HEK293 (cell line): Measurements from ENCODE around the gene FEZ2.

ENCODE experiments used
- CTCF ChIA-PET: fragments of 350-600 bp; formaldehyde crosslinking; extraction: SDS; loops from one replicate; lab custom pipeline; 2021; ENCODE audit warnings: antibody characterized with exemption; lab: Yijun Ruan, JAX
- POLR2A ChIA-PET: fragments of 300-600 bp; formaldehyde crosslinking; extraction: SDS; loops from one replicate; lab custom pipeline; 2020; ENCODE audit warnings: antibody characterized with exemption, inconsistent platforms; lab: Yijun Ruan, JAX
- H3K27ac ChIP-seq: fragments of 200-500 bp; sonication (Bioruptor generic); 2 replicates; pipeline ENCODE4 v1.5.1; 2014; ENCODE audit warnings: low read depth, low read length, control low read depth, inconsistent platforms; ENCODE audit errors: extremely low read depth
- H3K36me3 ChIP-seq, 2 experiments: fragments of 200-500 bp in 1 of 2; sonication (Bioruptor generic) in 1 of 2; 1 replicate in 1 of 2; 2 replicates in 1 of 2; pipeline ENCODE4 v1.5.1; 2014 to 2017; ENCODE audit warnings: inconsistent platforms in 2 of 2, low read length in 2 of 2; ENCODE audit not compliant: control insufficient read depth in 2 of 2, insufficient read depth in 1 of 2
- H3K4me1 ChIP-seq: fragments of 200-500 bp; sonication (Bioruptor generic); 2 replicates; pipeline ENCODE4 v1.5.1; 2014; ENCODE audit warnings: mild to moderate bottlenecking, low read length, inconsistent platforms; ENCODE audit not compliant: control insufficient read depth, insufficient read depth
- H3K4me3 ChIP-seq: 2 replicates; pipeline ENCODE4 v1.5.1; 2011; ENCODE audit warnings: low read depth, mild to moderate bottlenecking, control low read depth, low read length, moderate library complexity
- H3K9me3 ChIP-seq: fragments of 200-500 bp; sonication (Bioruptor generic); 2 replicates; pipeline ENCODE4 v1.5.1; 2014; ENCODE audit warnings: low read depth, low read length, inconsistent platforms; ENCODE audit not compliant: control insufficient read depth, insufficient read depth
- ATF2 ChIP-seq: fragments of 450-650 bp; formaldehyde crosslinking; IDR thresholded peaks from 2 replicates; pipeline ENCODE4 v1.5.1; 2016; ENCODE audit warnings: missing biosample characterization, missing genetic modification characterization, low read depth
- GLIS1 ChIP-seq: fragments of 450-650 bp; formaldehyde crosslinking; IDR thresholded peaks from 2 replicates; pipeline ENCODE4 v1.5.1; 2016; ENCODE audit warnings: missing biosample characterization, missing genetic modification characterization
- KLF10 ChIP-seq: fragments of 450-650 bp; IDR thresholded peaks from 2 replicates; pipeline ENCODE4 v1.5.1; 2018; ENCODE audit warnings: missing biosample characterization, mild to moderate bottlenecking, missing genetic modification characterization
- OVOL3 ChIP-seq: fragments of 450-650 bp; formaldehyde crosslinking; IDR thresholded peaks from 2 replicates; pipeline ENCODE4 v1.5.1; 2016; ENCODE audit warnings: missing biosample characterization, missing genetic modification characterization
- REPIN1 ChIP-seq: fragments of 450-650 bp; formaldehyde crosslinking; IDR thresholded peaks from 2 replicates; pipeline ENCODE4 v1.5.1; 2017; ENCODE audit warnings: missing biosample characterization, missing genetic modification characterization, low read depth
- SALL2 ChIP-seq: fragments of 450-650 bp; formaldehyde crosslinking; IDR thresholded peaks from 2 replicates; pipeline ENCODE4 v1.5.0; 2017; ENCODE audit warnings: missing biosample characterization, mild to moderate bottlenecking, missing genetic modification characterization, borderline replicate concordance
- SCRT2 ChIP-seq: fragments of 450-650 bp; formaldehyde crosslinking; IDR thresholded peaks from 2 replicates; pipeline ENCODE4 v1.5.1; 2016; ENCODE audit warnings: missing biosample characterization, missing genetic modification characterization
- SETDB1 ChIP-seq: IDR thresholded peaks from one replicate; pipeline ENCODE4 v1.6.1; 2017; ENCODE audit warnings: mild to moderate bottlenecking, low read length, moderate library complexity, mixed read lengths; ENCODE audit not compliant: insufficient read length
- SP3 ChIP-seq: fragments of 450-650 bp; formaldehyde crosslinking; IDR thresholded peaks from 2 replicates; pipeline ENCODE4 v1.5.1; 2016; ENCODE audit warnings: missing biosample characterization, missing genetic modification characterization
- SP7 ChIP-seq: fragments of 450-650 bp; formaldehyde crosslinking; IDR thresholded peaks from 2 replicates; pipeline ENCODE4 v1.5.1; 2016; ENCODE audit warnings: missing biosample characterization, missing genetic modification characterization
- ZBTB6 ChIP-seq: fragments of 450-650 bp; formaldehyde crosslinking; IDR thresholded peaks from 2 replicates; pipeline ENCODE4 v1.5.1; 2017; ENCODE audit warnings: missing biosample characterization, missing genetic modification characterization
- ZFP41 ChIP-seq: fragments of 450-650 bp; formaldehyde crosslinking; IDR thresholded peaks from 2 replicates; pipeline ENCODE4 v1.5.1; 2016; ENCODE audit warnings: missing biosample characterization, missing genetic modification characterization, borderline replicate concordance
- ZNF132 ChIP-seq: fragments of 450-650 bp; formaldehyde crosslinking; IDR thresholded peaks from 2 replicates; pipeline ENCODE4 v1.5.1; 2017; ENCODE audit warnings: missing biosample characterization, missing genetic modification characterization, borderline replicate concordance
- ZNF16 ChIP-seq: fragments of 450-650 bp; formaldehyde crosslinking; IDR thresholded peaks from 2 replicates; pipeline ENCODE4 v1.5.1; 2016; ENCODE audit warnings: low read depth, missing biosample characterization, missing genetic modification characterization
- ZNF184 ChIP-seq: fragments of 450-650 bp; IDR thresholded peaks from 2 replicates; pipeline ENCODE4 v1.5.1; 2018; ENCODE audit warnings: missing biosample characterization, mild to moderate bottlenecking, missing genetic modification characterization
- ZNF221 ChIP-seq: fragments of 450-650 bp; formaldehyde crosslinking; IDR thresholded peaks from 2 replicates; pipeline ENCODE4 v1.5.1; 2017; ENCODE audit warnings: missing biosample characterization, missing genetic modification characterization, borderline replicate concordance
- ZNF24 ChIP-seq: fragments of 450-650 bp; formaldehyde crosslinking; IDR thresholded peaks from 2 replicates; pipeline ENCODE4 v1.5.1; 2016; ENCODE audit warnings: missing biosample characterization, missing genetic modification characterization
- ZNF391 ChIP-seq: fragments of 450-650 bp; formaldehyde crosslinking; IDR thresholded peaks from 2 replicates; pipeline ENCODE4 v1.5.1; 2016; ENCODE audit warnings: low read depth, missing biosample characterization, missing genetic modification characterization, borderline replicate concordance
- ZNF416 ChIP-seq: fragments of 450-650 bp; formaldehyde crosslinking; IDR thresholded peaks from 2 replicates; pipeline ENCODE4 v1.5.1; 2016; ENCODE audit warnings: missing biosample characterization, missing genetic modification characterization
- ZNF426 ChIP-seq: fragments of 450-650 bp; formaldehyde crosslinking; IDR thresholded peaks from 2 replicates; pipeline ENCODE4 v1.5.1; 2017; ENCODE audit warnings: missing biosample characterization, missing genetic modification characterization, mild to moderate bottlenecking, inconsistent platforms, moderate library complexity
- ZNF473 ChIP-seq: fragments of 450-650 bp; formaldehyde crosslinking; IDR thresholded peaks from 2 replicates; pipeline ENCODE4 v1.5.1; 2017; ENCODE audit warnings: missing biosample characterization, missing genetic modification characterization
- ZNF521 ChIP-seq: fragments of 450-650 bp; formaldehyde crosslinking; IDR thresholded peaks from 2 replicates; pipeline ENCODE4 v1.5.1; 2017; ENCODE audit warnings: missing biosample characterization, mild to moderate bottlenecking, missing genetic modification characterization
- ZNF529 ChIP-seq: fragments of 450-650 bp; formaldehyde crosslinking; IDR thresholded peaks from 2 replicates; pipeline ENCODE4 v1.5.1; 2017; ENCODE audit warnings: missing genetic modification characterization, missing biosample characterization; ENCODE audit not compliant: insufficient replicate concordance
- ZNF610 ChIP-seq: fragments of 450-650 bp; formaldehyde crosslinking; IDR thresholded peaks from 2 replicates; pipeline ENCODE4 v1.5.1; 2016; ENCODE audit warnings: missing biosample characterization, missing genetic modification characterization, borderline replicate concordance
- ZNF626 ChIP-seq: fragments of 450-650 bp; sonication (Bioruptor Pico); formaldehyde crosslinking; IDR thresholded peaks from 2 replicates; pipeline ENCODE4 v1.5.1; 2018; ENCODE audit warnings: missing biosample characterization, missing genetic modification characterization, inconsistent platforms
- ZNF629 ChIP-seq: fragments of 450-650 bp; formaldehyde crosslinking; IDR thresholded peaks from 2 replicates; pipeline ENCODE4 v1.5.1; 2017; ENCODE audit warnings: missing biosample characterization, missing genetic modification characterization
- ZNF645 ChIP-seq: fragments of 450-650 bp; formaldehyde crosslinking; IDR thresholded peaks from 2 replicates; pipeline ENCODE4; 2016; ENCODE audit warnings: missing biosample characterization, missing genetic modification characterization
- ZNF707 ChIP-seq: fragments of 450-650 bp; formaldehyde crosslinking; IDR thresholded peaks from 2 replicates; pipeline ENCODE4 v1.5.1; 2016; ENCODE audit warnings: missing biosample characterization, missing genetic modification characterization
- ZNF776 ChIP-seq: fragments of 450-650 bp; formaldehyde crosslinking; IDR thresholded peaks from 2 replicates; pipeline ENCODE4 v1.5.0; 2017; ENCODE audit warnings: missing biosample characterization, missing genetic modification characterization, borderline replicate concordance
- ZNF837 ChIP-seq: fragments of 450-650 bp; formaldehyde crosslinking; IDR thresholded peaks from 2 replicates; pipeline ENCODE4 v1.5.1; 2016; ENCODE audit warnings: missing biosample characterization, missing genetic modification characterization
- ZSCAN23 ChIP-seq: fragments of 450-650 bp; formaldehyde crosslinking; IDR thresholded peaks from 2 replicates; pipeline ENCODE4 v1.5.1; 2016; ENCODE audit warnings: missing biosample characterization, missing genetic modification characterization

FEZ2 gene

GRCh38 chr2:36530178-36530982 lies 67.6 kb downstream of the FEZ2 start:
- no peaks in the 10 kb centered on the region for H3K4me1 ChIP-seq
- no peak for TF ChIP-seq ZNF645 (tag by site-specific recombination)
- TF ChIP-seq SCRT2 (tag by site-specific recombination), result no peak
- no peak for TF ChIP-seq SP3 (tag by site-specific recombination)
- TF ChIP-seq ZNF776, result no peak
- TF ChIP-seq ZNF16, result no peak
- no peak for TF ChIP-seq KLF10 (tag by site-specific recombination)
- no peak for TF ChIP-seq ZNF184 (tag by site-specific recombination)
- no peak for TF ChIP-seq ZNF529 (tag by site-specific recombination)
- no peak for TF ChIP-seq ATF2
- TF ChIP-seq ZNF24 (tag by site-specific recombination), result no peak
- TF ChIP-seq REPIN1 (tag by site-specific recombination), result no peak
- no peak for TF ChIP-seq ZNF416 (tag by site-specific recombination)
- TF ChIP-seq ZNF521 (tag by site-specific recombination), result no peak
- TF ChIP-seq ZNF426 (tag by site-specific recombination), result no peak
- no peak for TF ChIP-seq ZNF629
- TF ChIP-seq ZBTB6 (tag by site-specific recombination), result no peak
- no peak for TF ChIP-seq ZNF707 (tag by site-specific recombination)
- TF ChIP-seq ZSCAN23 (tag by site-specific recombination), result no peak
- no peak for TF ChIP-seq OVOL3 (tag by site-specific recombination)
- TF ChIP-seq ZNF391 (tag by site-specific recombination), result no peak
- no peak overlapping the region for H3K27ac ChIP-seq
- no peaks in the 10 kb centered on the region for H3K9me3 ChIP-seq
- no peak overlapping the region for H3K4me3 ChIP-seq
- ChIA-PET CTCF (interaction anchor here (0.5 kb wide), 1 partner anchor 229 kb away, joined by 3 read pairs; no protein-coding TSS in a partner anchor), POLR2A (no interaction called here)
- H3K36me3 ChIP-seq, result peaks cover 0 to 14% of the 10 kb centered on the region in 2 experiments; a peak in 1 of 3 replicates

- ChIA-PET CTCF (interaction anchor here (0.7 kb wide), 1 partner anchor 582 kb away, joined by 5 read pairs; no protein-coding TSS in a partner anchor), POLR2A (no interaction called here)
- Histone ChIP-seq H3K4me3 (no peak overlapping the region), H3K27ac (no peak overlapping the region), H3K9me3 (no peaks in the 10 kb centered on the region), H3K4me1 (no peaks in the 10 kb centered on the region), H3K36me3 (peaks cover 0 to 14% of the 10 kb centered on the region in 2 experiments; a peak in 1 of 3 replicates)
- TF ChIP-seq ZNF24 (tag by site-specific recombination), result no peak
- TF ChIP-seq ZNF132 (tag by site-specific recombination), result no peak
- no peak for TF ChIP-seq ZNF837 (tag by site-specific recombination)
- TF ChIP-seq ZNF473 (tag by site-specific recombination), result no peak
- TF ChIP-seq SETDB1, result no peak
- no peak for TF ChIP-seq ZNF610 (tag by site-specific recombination)
- TF ChIP-seq ZNF221 (tag by site-specific recombination), result no peak
- TF ChIP-seq ZFP41 (tag by site-specific recombination), result no peak
- TF ChIP-seq SALL2 (tag by site-specific recombination), result no peak
- no peak for TF ChIP-seq SP7 (tag by site-specific recombination)
- no peak for TF ChIP-seq REPIN1 (tag by site-specific recombination)
- TF ChIP-seq ZNF626 (tag by site-specific recombination), result no peak
- no peak for TF ChIP-seq GLIS1 (tag by site-specific recombination)
These were observed 69.1 kb downstream of the FEZ2 start for GRCh38 chr2:36528766-36529392.
